K562 (cell line): ENCODE data around the gene NPAS2. TPM values are rescaled to one million over a fixed set of nuclear protein-coding genes. Genes with fewer than 3 reads are reported as not detected.
A peak's percentile ranks its signal among the peaks of the same experiment; 100 is the strongest.

Experiments used
- ELF1 ChIP-seq: fragments of 200-800 bp; sonication (Bioruptor generic); IDR thresholded peaks from 2 replicates; pipeline ENCODE4 v1.6.1; 2016; ENCODE audit warnings: missing genetic modification characterization, missing compliant biosample characterization
- ESRRA ChIP-seq: fragments of 450-650 bp; IDR thresholded peaks from 2 replicates; pipeline ENCODE4 v1.6.1; 2014; ENCODE audit warnings: low read depth, mild to moderate bottlenecking, moderate library complexity, borderline replicate concordance
- ESRRB ChIP-seq: fragments of 250-450 bp; sonication (Bioruptor Pico); IDR thresholded peaks from 2 replicates; pipeline ENCODE4 v1.5.0; 2020; ENCODE audit warnings: mild to moderate bottlenecking, moderate library complexity, borderline replicate concordance
- FOXM1 ChIP-seq, 2 experiments: fragments of 450-650 bp in 1 of 2; sonication (generic) in 1 of 2; formaldehyde crosslinking in 1 of 2; IDR thresholded peaks; 2 replicates each; pipeline versions ENCODE4 v1.6.1 to v1.9.0; 2017 to 2022; ENCODE audit warnings: low read depth in 2 of 2, mild to moderate bottlenecking in 2 of 2, missing genetic modification reagents in 1 of 2, moderate library complexity in 1 of 2
- PTTG1 ChIP-seq: fragments of 450-650 bp; IDR thresholded peaks from 2 replicates; pipeline ENCODE4 v1.6.1; 2016; ENCODE audit warnings: low read depth, mild to moderate bottlenecking, missing genetic modification characterization, missing compliant biosample characterization
- TBL1XR1 ChIP-seq, 2 experiments: IDR thresholded peaks; 2 replicates each; pipeline ENCODE4 v1.6.1; 2012; ENCODE audit warnings: improper control_type of control experiment in 2 of 2, low read length in 2 of 2, mild to moderate bottlenecking in 1 of 2
- ZBED1 ChIP-seq: IDR thresholded peaks from 2 replicates; pipeline ENCODE4 v1.6.1; 2014
- polyA plus RNA-seq, 8 experiments: library from polyadenylated mRNA; depleted of rRNA in 4 of 8; stranded (reverse) in 5 of 8; unstranded in 3 of 8; fragments of >200 nt; fragmentation: Nextera tagmentation in 2 of 8; fragmentation: Illumina TruSeq in 1 of 8; extraction: Ambion mirVana in 2 of 8; extraction: Trizol in 1 of 8; gene quantifications; 2 replicates each; pipeline versions ENCODE4 v1.2.1 to v1.2.3, GENCODE V29; 2011 to 2014; ENCODE audit warnings: inconsistent platforms in 1 of 8, missing spikeins in 1 of 8
- total RNA-seq, 7 experiments: library from RNA; depleted of rRNA in 6 of 7; stranded (reverse); fragments of >200 nt in 6 of 7; fragmentation: Illumina TruSeq in 2 of 7; extraction: Trizol in 2 of 7; gene quantifications; 2 replicates each; pipeline versions ENCODE4 v1.2.1 to v1.2.3, GENCODE V29; 2011 to 2021; ENCODE audit warnings: low replicate concordance in 1 of 7
- TF ChIP-seq, protein P1 (sequence below): fragments of 450-650 bp; IDR thresholded peaks from 2 replicates; pipeline ENCODE4 v1.6.1; 2016; ENCODE audit warnings: mild to moderate bottlenecking, moderate library complexity
- TF ChIP-seq, protein P2 (sequence below): fragments of 250-450 bp; sonication (Bioruptor Pico); IDR thresholded peaks from 2 replicates; pipeline ENCODE4 v1.4.0; 2020; ENCODE audit warnings: borderline replicate concordance
- TF ChIP-seq, protein P3 (sequence below): sonication (generic); formaldehyde crosslinking; IDR thresholded peaks from 2 replicates; pipeline ENCODE4 v1.8.1; 2023; ENCODE audit warnings: mild to moderate bottlenecking, missing genetic modification reagents

Gene NPAS2
- total and polyA plus RNA-seq, 9 of the 15 experiments (the other 6 are each of a cell fraction or from before 2014, with no cell fraction given) = 0.06 to 0.29 (median 0.07) TPM; not detected in 5

DNA sequence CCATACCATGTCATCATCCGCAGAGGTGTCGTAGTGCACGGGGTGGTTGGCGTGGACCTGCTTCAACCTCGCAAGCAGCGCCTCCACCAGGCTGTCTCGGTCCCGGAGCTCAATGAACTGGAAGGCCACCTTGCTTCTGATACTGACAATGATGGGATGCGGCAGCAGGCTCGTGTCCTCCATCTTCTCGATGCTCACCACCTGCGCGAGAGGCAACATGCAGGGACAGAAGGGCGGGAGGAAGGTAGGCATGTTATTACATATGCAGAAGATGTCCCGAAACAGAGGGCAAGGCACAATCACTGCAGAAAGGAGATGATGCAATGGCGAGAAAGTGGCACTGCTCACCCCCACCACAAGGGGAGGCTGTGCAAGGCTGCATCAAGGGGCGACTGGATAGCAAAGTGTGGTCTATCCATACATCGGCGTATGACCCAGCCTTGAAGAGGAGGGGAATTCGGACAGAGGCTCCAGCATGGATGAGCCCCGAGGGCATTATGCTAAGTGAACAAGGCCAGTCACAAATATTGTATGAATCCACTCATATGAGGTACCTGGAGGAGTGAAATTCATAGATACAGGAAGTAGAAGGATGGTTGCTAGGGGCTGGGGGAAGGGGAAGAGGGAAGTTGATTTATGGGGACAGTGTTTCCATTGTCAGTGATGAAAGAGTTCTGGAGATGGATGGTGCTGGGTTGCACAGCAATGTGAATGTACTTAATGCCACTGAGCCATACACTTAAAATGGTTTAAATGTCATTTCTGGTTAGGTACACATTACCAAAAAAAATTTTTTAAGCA lies 218.7 kb downstream of the NPAS2 start (continued):
- TF ChIP-seq PTTG1 (tag) = no peak; the same call in 1 of the 2 replicates
- no peak for TF ChIP-seq FOXM1 (IDR thresholded peaks at IDR 0.05; ENCODE audit: low read depth)
- TF ChIP-seq FOXM1 (CRISPR knock-in tag; IDR thresholded peaks at IDR 0.05; ENCODE audit: low read depth) = no peak
- TF ChIP-seq, protein P1, sequence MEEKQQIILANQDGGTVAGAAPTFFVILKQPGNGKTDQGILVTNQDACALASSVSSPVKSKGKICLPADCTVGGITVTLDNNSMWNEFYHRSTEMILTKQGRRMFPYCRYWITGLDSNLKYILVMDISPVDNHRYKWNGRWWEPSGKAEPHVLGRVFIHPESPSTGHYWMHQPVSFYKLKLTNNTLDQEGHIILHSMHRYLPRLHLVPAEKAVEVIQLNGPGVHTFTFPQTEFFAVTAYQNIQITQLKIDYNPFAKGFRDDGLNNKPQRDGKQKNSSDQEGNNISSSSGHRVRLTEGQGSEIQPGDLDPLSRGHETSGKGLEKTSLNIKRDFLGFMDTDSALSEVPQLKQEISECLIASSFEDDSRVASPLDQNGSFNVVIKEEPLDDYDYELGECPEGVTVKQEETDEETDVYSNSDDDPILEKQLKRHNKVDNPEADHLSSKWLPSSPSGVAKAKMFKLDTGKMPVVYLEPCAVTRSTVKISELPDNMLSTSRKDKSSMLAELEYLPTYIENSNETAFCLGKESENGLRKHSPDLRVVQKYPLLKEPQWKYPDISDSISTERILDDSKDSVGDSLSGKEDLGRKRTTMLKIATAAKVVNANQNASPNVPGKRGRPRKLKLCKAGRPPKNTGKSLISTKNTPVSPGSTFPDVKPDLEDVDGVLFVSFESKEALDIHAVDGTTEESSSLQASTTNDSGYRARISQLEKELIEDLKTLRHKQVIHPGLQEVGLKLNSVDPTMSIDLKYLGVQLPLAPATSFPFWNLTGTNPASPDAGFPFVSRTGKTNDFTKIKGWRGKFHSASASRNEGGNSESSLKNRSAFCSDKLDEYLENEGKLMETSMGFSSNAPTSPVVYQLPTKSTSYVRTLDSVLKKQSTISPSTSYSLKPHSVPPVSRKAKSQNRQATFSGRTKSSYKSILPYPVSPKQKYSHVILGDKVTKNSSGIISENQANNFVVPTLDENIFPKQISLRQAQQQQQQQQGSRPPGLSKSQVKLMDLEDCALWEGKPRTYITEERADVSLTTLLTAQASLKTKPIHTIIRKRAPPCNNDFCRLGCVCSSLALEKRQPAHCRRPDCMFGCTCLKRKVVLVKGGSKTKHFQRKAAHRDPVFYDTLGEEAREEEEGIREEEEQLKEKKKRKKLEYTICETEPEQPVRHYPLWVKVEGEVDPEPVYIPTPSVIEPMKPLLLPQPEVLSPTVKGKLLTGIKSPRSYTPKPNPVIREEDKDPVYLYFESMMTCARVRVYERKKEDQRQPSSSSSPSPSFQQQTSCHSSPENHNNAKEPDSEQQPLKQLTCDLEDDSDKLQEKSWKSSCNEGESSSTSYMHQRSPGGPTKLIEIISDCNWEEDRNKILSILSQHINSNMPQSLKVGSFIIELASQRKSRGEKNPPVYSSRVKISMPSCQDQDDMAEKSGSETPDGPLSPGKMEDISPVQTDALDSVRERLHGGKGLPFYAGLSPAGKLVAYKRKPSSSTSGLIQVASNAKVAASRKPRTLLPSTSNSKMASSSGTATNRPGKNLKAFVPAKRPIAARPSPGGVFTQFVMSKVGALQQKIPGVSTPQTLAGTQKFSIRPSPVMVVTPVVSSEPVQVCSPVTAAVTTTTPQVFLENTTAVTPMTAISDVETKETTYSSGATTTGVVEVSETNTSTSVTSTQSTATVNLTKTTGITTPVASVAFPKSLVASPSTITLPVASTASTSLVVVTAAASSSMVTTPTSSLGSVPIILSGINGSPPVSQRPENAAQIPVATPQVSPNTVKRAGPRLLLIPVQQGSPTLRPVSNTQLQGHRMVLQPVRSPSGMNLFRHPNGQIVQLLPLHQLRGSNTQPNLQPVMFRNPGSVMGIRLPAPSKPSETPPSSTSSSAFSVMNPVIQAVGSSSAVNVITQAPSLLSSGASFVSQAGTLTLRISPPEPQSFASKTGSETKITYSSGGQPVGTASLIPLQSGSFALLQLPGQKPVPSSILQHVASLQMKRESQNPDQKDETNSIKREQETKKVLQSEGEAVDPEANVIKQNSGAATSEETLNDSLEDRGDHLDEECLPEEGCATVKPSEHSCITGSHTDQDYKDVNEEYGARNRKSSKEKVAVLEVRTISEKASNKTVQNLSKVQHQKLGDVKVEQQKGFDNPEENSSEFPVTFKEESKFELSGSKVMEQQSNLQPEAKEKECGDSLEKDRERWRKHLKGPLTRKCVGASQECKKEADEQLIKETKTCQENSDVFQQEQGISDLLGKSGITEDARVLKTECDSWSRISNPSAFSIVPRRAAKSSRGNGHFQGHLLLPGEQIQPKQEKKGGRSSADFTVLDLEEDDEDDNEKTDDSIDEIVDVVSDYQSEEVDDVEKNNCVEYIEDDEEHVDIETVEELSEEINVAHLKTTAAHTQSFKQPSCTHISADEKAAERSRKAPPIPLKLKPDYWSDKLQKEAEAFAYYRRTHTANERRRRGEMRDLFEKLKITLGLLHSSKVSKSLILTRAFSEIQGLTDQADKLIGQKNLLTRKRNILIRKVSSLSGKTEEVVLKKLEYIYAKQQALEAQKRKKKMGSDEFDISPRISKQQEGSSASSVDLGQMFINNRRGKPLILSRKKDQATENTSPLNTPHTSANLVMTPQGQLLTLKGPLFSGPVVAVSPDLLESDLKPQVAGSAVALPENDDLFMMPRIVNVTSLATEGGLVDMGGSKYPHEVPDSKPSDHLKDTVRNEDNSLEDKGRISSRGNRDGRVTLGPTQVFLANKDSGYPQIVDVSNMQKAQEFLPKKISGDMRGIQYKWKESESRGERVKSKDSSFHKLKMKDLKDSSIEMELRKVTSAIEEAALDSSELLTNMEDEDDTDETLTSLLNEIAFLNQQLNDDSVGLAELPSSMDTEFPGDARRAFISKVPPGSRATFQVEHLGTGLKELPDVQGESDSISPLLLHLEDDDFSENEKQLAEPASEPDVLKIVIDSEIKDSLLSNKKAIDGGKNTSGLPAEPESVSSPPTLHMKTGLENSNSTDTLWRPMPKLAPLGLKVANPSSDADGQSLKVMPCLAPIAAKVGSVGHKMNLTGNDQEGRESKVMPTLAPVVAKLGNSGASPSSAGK = peak; percentile 86
- TF ChIP-seq ELF1 (tag) = peak; percentile 51; the same call in 1 of the 2 replicates
- TF ChIP-seq, protein P2, sequence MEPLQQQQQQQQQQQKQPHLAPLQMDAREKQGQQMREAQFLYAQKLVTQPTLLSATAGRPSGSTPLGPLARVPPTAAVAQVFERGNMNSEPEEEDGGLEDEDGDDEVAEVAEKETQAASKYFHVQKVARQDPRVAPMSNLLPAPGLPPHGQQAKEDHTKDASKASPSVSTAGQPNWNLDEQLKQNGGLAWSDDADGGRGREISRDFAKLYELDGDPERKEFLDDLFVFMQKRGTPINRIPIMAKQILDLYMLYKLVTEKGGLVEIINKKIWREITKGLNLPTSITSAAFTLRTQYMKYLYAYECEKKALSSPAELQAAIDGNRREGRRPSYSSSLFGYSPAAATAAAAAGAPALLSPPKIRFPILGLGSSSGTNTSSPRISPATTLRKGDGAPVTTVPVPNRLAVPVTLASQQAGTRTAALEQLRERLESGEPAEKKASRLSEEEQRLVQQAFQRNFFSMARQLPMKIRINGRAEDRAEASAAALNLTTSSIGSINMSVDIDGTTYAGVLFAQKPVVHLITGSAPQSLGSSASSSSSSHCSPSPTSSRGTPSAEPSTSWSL (CRISPR knock-in tag) = no peak
- no peak; the same call in 1 of the 2 replicates for TF ChIP-seq ESRRA
- TF ChIP-seq ZBED1 = no peak
- TF ChIP-seq, protein P3, sequence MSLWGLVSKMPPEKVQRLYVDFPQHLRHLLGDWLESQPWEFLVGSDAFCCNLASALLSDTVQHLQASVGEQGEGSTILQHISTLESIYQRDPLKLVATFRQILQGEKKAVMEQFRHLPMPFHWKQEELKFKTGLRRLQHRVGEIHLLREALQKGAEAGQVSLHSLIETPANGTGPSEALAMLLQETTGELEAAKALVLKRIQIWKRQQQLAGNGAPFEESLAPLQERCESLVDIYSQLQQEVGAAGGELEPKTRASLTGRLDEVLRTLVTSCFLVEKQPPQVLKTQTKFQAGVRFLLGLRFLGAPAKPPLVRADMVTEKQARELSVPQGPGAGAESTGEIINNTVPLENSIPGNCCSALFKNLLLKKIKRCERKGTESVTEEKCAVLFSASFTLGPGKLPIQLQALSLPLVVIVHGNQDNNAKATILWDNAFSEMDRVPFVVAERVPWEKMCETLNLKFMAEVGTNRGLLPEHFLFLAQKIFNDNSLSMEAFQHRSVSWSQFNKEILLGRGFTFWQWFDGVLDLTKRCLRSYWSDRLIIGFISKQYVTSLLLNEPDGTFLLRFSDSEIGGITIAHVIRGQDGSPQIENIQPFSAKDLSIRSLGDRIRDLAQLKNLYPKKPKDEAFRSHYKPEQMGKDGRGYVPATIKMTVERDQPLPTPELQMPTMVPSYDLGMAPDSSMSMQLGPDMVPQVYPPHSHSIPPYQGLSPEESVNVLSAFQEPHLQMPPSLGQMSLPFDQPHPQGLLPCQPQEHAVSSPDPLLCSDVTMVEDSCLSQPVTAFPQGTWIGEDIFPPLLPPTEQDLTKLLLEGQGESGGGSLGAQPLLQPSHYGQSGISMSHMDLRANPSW = no peak
- no peak for TF ChIP-seq ESRRB (CRISPR knock-in tag)
- TF ChIP-seq TBL1XR1 (IDR thresholded peaks at IDR 0.05; ENCODE audit: low read length in 2 of 2) = no peak
